Mucosa of descending colon (tissue), 3 donors: ENCODE measurements around the gene FBXL17. TPM values are rescaled to one million over a fixed set of nuclear protein-coding genes. Genes with fewer than 3 reads are reported as not detected.

Experiments used
- ATAC-seq: fragments of 200-7000 bp; cut with Tn5 transposase; one replicate; pipeline ENCODE4 v1.9.1; 2020; ENCODE audit warnings: mild to moderate bottlenecking, moderate library complexity
- DNase-seq, 3 donors: peaks; one replicate each; pipeline ENCODE4 v3.0.0-alpha.2; 2020
- H3K36me3 ChIP-seq: fragments of 200-600 bp; one replicate; pipeline ENCODE4 v1.8.0; 2021; ENCODE audit warnings: low read depth, mild to moderate bottlenecking
- H3K4me1 ChIP-seq: fragments of 200-600 bp; one replicate; pipeline ENCODE4 v1.8.0; 2021; ENCODE audit warnings: low read depth, mild to moderate bottlenecking
- H3K4me3 ChIP-seq: fragments of 200-600 bp; one replicate; pipeline ENCODE4 v1.8.0; 2021; ENCODE audit warnings: mild to moderate bottlenecking
- H3K9me3 ChIP-seq: fragments of 200-600 bp; one replicate; pipeline ENCODE4 v1.8.0; 2021; ENCODE audit warnings: mild to moderate bottlenecking
- CTCF ChIP-seq: fragments of 200-600 bp; IDR thresholded peaks from one replicate; pipeline ENCODE4 v1.8.0; 2022; ENCODE audit warnings: antibody characterized with exemption, mild to moderate bottlenecking
- intact Hi-C, 2 donors: fragments of 100-400 bp; cut with DNase I in 1 of 2; cut with micrococcal nuclease in 1 of 2; formaldehyde crosslinking; loops; one replicate each; pipeline versions ENCODE4 v1.11.0 to v1.11.1; 2022; cut with DNase I, micrococcal nuclease
- total RNA-seq, 3 donors: library from RNA; stranded (reverse); fragmentation: NEBNext Ultra II Directional in 2 of 3; extraction: Animal tissue kit (Norgen Biotek cat#: 25700) in 2 of 3; gene quantifications; one replicate each; pipeline versions ENCODE4 v1.2.1 to v1.2.4, GENCODE V29; 2021 to 2023
- donor health status: DM: no; HTN: no; CAD: no; lungs with moderate emphysema.
- donor health status: DM: no; HTN: no; CAD: no.
- donor health status: DM: no; HTN: yes; CAD: no.

FBXL17 gene
- total RNA-seq, 3 donors from 2014 or later: 22.8 to 25.6 (median 23.8) TPM

- no peak for TF ChIP-seq CTCF
- no peak for DNase-seq
- ATAC-seq: no peak
- Histone ChIP-seq H3K4me3 (no peak overlapping the region), H3K36me3 (no peaks in the 10 kb centered on the region), H3K9me3 (no peaks in the 10 kb centered on the region), H3K4me1 (no peaks in the 10 kb centered on the region)
- intact Hi-C loops: no loop called here
Measured at GRCh38 chr5:108118813-108119514, 262.9 kb downstream of the FBXL17 start.

- no peaks in the 10 kb centered on the region for H3K9me3 ChIP-seq
- H3K36me3 ChIP-seq: no peaks in the 10 kb centered on the region
- no peak for ATAC-seq
- no peak overlapping the region for H3K4me3 ChIP-seq
- no peak for DNase-seq
- TF ChIP-seq CTCF: no peak
- H3K4me1 ChIP-seq: no peaks in the 10 kb centered on the region
- intact Hi-C loops: no loop called here
Measured at GRCh38 chr5:108115673-108116072, 266.2 kb downstream of the FBXL17 start.

- DNase-seq (no peak), ATAC-seq (no peak)
- H3K4me1 ChIP-seq: no peaks in the 10 kb centered on the region
- intact Hi-C loops: no loop called here
- H3K9me3 ChIP-seq: no peaks in the 10 kb centered on the region
- H3K4me3 ChIP-seq: no peak overlapping the region
- H3K36me3 ChIP-seq: no peaks in the 10 kb centered on the region
- no peak for TF ChIP-seq CTCF
Measured at GRCh38 chr5:108113950-108114349, 267.9 kb downstream of the FBXL17 start.

GRCh38 chr5:108111736-108112135 is 270.2 kb downstream of the FBXL17 start:
- Histone ChIP-seq H3K4me3 (no peak overlapping the region), H3K4me1 (no peaks in the 10 kb centered on the region), H3K9me3 (no peaks in the 10 kb centered on the region), H3K36me3 (no peaks in the 10 kb centered on the region)
- intact Hi-C loops: no loop called here
- DNase-seq: no peak
- no peak for TF ChIP-seq CTCF
- no peak for ATAC-seq

- TF ChIP-seq CTCF: no peak
- Histone ChIP-seq H3K9me3 (no peaks in the 10 kb centered on the region), H3K4me1 (no peaks in the 10 kb centered on the region), H3K4me3 (no peak overlapping the region), H3K36me3 (no peaks in the 10 kb centered on the region)
- no peak for DNase-seq
- intact Hi-C loops: no loop called here
- ATAC-seq: no peak
Measured at GRCh38 chr5:108109059-108109458, 272.8 kb downstream of the FBXL17 start.

GRCh38 chr5:108104448-108104847 is 277.4 kb downstream of the FBXL17 start:
- no peak overlapping the region for H3K4me3 ChIP-seq
- H3K4me1 ChIP-seq: no peaks in the 10 kb centered on the region
- H3K36me3 ChIP-seq: no peaks in the 10 kb centered on the region
- DNase-seq (no peak), ATAC-seq (no peak)
- TF ChIP-seq CTCF: no peak
- no peaks in the 10 kb centered on the region for H3K9me3 ChIP-seq
- intact Hi-C loops: no loop called here
